Measurements from ENCODE around the gene AMOTL2. TPM values are rescaled to one million over a fixed set of nuclear protein-coding genes. Genes with fewer than 3 reads are reported as not detected.

The AMOTL2 gene
- total RNA-seq, 1 donor: 65.0 TPM

GRCh38 chr3:134406331-134407238 is 32.3 kb upstream of the AMOTL2 start:
- no peak for TF ChIP-seq CTCF (IDR thresholded peaks at IDR 0.05; ENCODE audit: insufficient read depth, low read length)
- DNase-seq (ENCODE audit: low read depth): no peak
- H3K4me3 ChIP-seq (ENCODE audit: low read depth, low read length): peak overlapping the region; percentile 46

- no peak for DNase-seq (ENCODE audit: low read depth)
- no peak for TF ChIP-seq CTCF (IDR thresholded peaks at IDR 0.05; ENCODE audit: insufficient read depth, low read length)
- no peak overlapping the region for H3K4me3 ChIP-seq (ENCODE audit: low read depth, low read length)
Observed at GRCh38 chr3:134404366-134404885, 30.2 kb upstream of the AMOTL2 start.

- DNase-seq (ENCODE audit: low read depth): no peak
- no peak overlapping the region for H3K4me3 ChIP-seq (ENCODE audit: low read depth, low read length)
- no peak for TF ChIP-seq CTCF (IDR thresholded peaks at IDR 0.05; ENCODE audit: insufficient read depth, low read length)
Observed at GRCh38 chr3:134397755-134398154, 23.5 kb upstream of the AMOTL2 start.

GRCh38 chr3:134395103-134395502 is 20.9 kb upstream of the AMOTL2 start:
- TF ChIP-seq CTCF (IDR thresholded peaks at IDR 0.05; ENCODE audit: insufficient read depth, low read length): no peak
- no peak overlapping the region for H3K4me3 ChIP-seq (ENCODE audit: low read depth, low read length)
- DNase-seq (ENCODE audit: low read depth): peak; percentile 25

GRCh38 chr3:134394380-134394779 is 20.1 kb upstream of the AMOTL2 start:
- TF ChIP-seq CTCF (IDR thresholded peaks at IDR 0.05; ENCODE audit: insufficient read depth, low read length): no peak
- no peak for DNase-seq (ENCODE audit: low read depth)
- H3K4me3 ChIP-seq (ENCODE audit: low read depth, low read length): no peak overlapping the region

- no peak overlapping the region for H3K4me3 ChIP-seq (ENCODE audit: low read depth, low read length)
- TF ChIP-seq CTCF (IDR thresholded peaks at IDR 0.05; ENCODE audit: insufficient read depth, low read length): no peak
- peak; percentile 50 for DNase-seq (ENCODE audit: low read depth)
Observed at GRCh38 chr3:134393074-134393473, 18.8 kb upstream of the AMOTL2 start.
